Forelimb muscle (tissue), 1 donor: Measurements from ENCODE around the gene ITPA. TPM values are rescaled to one million over a fixed set of nuclear protein-coding genes. Genes with fewer than 3 reads are reported as not detected.
A peak's percentile ranks its signal among the peaks of the same experiment; 100 is the strongest.

Experiments used
- DNase-seq: peaks from one replicate; pipeline ENCODE4 v3.0.0-alpha.2; 2013; ENCODE audit warnings: low read depth
- polyA plus RNA-seq: library from polyadenylated mRNA; unstranded; fragments of 120-200 nt; gene quantifications from one replicate; pipeline ENCODE4 v1.2.1, GENCODE V29; 2013; ENCODE audit not compliant: insufficient read length

ITPA gene
- polyA plus RNA-seq = 45.6 TPM

DNA sequence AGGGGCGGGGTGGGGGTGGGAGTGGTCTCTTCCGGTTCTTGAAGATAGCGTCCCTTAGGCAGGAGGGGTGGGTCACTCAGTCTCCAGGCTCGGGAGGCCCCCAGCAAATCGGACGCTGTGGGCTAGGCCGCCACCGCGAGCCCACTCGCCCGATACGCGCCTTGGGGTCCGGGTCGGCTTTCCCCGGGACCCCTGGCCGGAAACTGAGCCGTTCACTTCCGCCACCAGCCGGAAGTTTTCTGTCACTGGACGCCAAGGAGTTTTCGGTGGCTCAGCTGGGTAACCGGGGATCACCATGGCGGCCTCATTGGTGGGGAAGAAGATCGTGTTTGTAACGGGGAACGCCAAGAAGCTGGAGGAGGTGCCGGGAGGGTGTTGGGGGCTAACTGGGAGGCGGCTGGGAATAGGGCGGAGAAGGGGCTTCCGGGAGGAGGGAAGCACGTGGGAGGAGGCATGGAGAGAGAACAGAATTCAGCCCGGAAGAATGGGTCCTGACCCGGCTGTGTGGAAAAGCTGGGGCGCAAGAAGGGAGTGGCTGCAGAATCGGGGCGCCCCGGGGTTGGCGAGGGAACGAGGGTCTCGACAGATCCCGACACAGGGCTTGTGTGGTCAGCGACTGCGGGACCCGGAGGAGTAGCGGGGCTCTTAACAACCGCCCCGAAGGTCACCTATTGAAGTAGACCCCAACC is at the start of gene ITPA:
ITPA (plus strand) TSS at position 242 of the 689 bp plus-strand sequence; CDS start at position 296, 54 bp downstream.
- DNase-seq = no peak

DNA sequence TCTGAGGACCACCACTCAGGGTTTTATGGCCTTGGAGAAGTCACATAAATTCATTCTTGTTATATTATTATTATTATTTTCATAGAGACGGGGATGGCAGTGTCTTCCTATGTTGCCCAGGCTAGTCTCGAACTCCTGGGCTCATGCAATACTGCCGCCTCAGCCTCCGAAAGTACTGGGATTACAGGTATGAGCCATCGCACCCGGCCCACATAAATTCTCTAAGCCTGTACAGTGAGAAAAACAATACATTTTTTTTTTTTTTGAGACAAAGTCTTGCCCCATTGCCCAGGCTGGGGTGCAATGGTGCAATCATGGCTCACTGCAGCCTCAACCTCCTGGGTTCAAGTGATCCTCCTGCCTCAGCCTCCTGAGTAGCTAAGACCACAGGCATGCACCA is 48.9 kb upstream of the ITPA start:
- DNase-seq = no peak

- no peak for DNase-seq
These were observed 47.8 kb upstream of the ITPA start for GRCh38 chr20:3161316-3162079.

- DNase-seq = no peak
These were observed 47.2 kb upstream of the ITPA start for GRCh38 chr20:3162080-3162611.

- DNase-seq = no peak
These were observed 45.9 kb upstream of the ITPA start for GRCh38 chr20:3163099-3164042.

DNA sequence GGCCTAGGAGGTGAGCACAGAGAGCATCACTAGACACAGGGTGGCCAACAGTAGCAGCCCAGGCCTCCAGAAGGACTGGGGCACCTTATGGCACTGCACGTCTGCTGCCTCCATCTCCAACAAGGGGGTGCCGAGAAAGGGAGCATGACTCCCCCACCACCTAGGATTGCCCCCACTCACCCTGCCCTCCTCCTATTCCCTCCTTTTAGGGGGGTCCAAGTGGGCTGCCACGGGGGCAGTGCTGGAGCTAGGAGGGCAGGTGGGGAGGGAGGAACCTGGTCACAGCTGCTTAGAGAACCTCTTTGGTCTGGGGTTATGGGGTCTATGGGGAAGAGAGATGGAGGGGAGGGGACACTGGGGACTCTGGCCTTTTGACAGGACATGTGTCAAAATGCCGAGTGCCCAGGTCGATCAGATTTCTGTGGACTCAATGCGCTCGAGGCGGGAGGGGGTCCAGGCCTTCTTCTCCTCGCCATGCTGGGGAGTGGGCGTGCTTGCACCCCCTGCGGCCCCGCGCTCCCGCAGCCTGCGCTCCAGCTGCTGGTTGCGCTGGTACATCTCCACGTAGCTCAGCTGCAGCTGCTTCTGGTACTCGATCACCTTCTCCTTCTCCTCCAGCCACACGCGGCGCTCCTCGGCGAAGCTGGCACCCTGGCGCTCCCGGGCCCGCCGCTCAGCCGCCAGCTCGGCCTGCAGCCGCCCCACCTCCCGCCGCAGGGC is 45.1 kb upstream of the ITPA start:
- DNase-seq = no peak

DNA sequence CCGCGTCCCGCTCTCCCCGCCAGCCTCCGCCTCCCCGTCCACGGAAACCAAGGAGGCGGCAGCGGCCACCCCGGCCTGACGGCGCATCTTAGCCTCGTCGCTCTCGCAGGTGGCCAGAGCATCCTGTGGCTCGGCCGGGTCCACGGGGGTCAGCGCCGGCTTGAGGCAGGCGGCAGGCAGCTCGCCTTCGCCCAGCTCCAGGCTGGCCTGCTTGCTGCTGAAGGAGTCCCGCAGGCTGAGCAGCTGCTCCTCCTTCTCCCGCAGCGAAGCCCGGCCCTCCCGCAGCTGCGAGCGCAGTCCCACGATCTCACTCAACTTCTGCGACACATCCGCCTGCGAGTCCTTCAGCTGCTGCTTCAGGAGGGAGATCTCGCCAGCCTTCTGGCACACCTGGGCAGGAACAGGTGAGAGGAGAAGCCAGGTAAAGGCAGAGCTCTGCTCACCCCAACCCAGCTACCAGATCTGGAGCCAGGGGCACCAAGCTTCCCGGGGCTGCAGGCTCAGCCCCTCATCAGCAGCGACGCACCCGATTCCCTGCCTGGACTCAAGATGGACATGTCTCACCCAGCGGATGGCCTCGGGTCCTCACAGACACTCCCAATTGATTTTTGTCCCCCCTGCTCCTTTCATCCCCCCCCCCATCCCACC is 44.4 kb upstream of the ITPA start:
- no peak for DNase-seq

DNA sequence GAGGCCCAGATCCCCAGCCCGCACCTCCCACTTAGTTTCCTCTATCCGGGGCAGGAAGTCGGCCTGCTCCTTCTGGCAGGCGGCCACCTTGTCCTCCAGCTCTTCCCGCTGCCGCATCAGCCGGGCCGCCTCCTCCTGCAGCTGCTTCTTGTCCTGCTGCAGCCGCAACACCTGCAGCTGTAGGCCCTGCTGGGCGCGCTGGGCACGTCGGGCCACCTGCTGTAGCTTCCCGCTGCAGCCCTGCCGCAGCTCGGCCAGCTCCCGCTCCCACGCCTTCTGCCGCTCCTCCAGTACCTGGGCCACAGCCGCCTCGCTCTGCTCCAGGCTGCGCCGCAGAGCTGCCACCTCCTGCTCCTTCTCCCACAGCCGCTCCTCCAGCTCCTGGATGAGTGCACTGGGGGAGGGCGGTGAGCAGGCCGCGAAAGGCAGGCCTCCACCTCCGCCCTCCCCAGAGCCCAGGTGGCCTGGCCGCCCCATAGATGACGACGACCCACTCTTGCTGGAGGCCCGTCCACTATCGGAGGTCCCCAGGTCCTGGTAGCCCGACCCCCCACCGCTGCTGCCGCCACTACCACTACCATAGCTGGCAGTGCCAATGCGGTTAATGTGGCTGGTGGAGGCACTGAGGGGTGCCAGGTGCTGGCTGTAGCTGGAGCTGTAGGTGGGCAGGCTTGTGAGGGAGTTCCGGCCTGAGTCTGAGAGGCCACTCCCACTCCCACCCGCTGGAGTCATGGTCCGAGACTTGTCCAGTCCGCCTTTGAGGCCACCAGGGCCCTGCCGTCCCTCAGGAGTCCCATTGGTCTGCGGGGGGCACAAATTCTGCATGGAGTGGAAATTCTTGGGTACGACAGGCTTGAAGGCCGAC is 43.6 kb upstream of the ITPA start:
- no peak for DNase-seq

GRCh38 chr20:3166338-3166912 is 42.9 kb upstream of the ITPA start:
- no peak for DNase-seq

GRCh38 chr20:3166913-3167342 is 42.4 kb upstream of the ITPA start:
- no peak for DNase-seq

DNA sequence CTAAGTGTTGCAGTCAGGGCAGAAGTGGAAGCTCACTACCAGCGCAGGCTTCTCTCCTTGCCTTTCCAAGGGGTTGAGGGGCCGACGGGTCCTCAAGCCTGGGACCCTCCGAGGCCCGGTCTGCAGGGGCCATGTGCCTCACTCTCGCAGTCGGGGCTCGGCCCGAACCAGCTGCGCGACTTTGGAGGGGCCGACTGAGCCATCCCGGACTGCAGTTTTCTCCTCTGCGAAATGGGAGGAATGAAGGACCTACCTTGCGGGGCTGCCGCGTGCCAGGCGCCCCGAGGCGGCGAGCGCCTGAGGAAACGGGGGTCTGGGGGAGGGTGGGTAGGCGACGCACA is 41.6 kb upstream of the ITPA start:
- no peak for DNase-seq

GRCh38 chr20:3168079-3168828 is 41.0 kb upstream of the ITPA start:
- DNase-seq = no peak

GRCh38 chr20:3168829-3169590 is 40.3 kb upstream of the ITPA start:
- DNase-seq = no peak

DNA sequence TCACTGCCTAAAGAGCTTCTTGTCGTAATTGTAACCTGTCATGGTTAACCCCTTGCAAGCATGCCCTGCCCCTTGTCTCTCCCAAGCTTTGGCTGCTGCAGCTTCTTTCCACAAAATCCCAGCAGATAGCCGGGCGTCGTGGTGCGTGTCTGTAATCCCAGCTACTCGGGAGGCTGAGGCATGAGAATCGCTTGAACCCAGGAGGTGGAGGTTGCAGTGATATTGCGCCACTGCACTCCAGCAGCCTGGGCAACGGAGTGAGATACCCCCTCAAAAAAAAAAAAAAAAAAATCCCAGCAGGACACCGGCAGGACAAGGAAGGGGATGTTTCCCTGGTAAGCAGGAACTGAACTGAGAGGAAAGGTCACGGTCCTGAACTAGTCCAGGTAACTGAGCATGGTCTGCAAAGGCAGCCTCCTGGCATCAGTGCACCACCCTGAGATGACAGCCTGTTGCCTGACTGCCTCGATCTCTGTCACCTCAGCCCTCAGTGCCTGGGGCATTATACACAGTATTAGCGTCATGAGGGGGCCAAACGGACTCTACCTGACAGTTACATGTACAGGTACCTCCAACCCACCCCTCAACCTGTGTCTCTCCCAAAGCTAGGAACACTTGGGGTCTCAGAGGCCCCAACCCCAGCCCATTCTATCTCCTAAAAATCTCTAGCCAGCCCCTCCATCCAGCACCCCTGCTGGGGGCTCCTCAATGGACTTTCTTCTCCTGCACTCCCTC is 37.7 kb upstream of the ITPA start:
- DNase-seq = no peak

DNA sequence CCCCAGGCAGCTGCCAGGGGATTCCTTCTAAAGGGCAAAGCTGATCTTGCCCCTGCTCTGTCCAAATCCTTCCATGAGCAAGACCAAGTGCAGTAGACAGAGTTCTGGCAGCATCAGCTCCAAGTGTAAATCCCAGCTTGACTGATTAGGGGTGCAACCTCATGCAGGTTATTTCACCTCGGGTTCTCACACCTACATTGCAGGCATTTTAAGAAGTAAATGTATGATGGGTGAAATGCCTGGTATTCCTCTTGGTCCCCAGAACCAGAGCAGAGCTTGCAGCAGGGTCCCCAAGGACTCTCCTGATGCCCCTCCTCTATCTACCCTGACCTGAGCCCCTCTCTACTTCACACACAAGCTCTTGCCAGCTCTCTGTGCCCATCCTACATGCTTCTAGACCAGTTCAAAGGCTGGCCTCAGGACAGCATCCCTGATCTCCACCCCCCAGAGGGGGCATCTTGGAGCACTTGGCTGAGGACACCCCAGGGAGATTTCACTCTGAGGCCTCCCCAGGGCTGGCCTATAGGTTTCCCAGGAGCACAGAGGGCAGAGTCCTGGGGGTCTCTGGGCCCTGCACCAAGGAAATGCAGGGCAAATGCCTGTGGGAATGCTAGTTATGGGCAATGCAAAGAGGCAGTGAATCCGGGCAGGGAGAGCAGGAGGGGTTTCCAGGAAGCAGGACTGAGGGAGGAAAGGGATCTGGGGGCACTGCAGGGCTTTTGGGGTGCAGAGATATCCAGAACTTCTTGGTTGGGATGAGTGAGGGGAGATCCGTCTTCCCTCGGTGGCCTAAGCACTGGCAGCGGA is 37.0 kb upstream of the ITPA start:
- DNase-seq = no peak

GRCh38 chr20:3172933-3173609 is 36.2 kb upstream of the ITPA start, which contains the start of gene LZTS3:
TSS of gene LZTS3 (minus strand) at chr20:3173549. CDS start at chr20:3167163, 6,386 bp downstream.
- DNase-seq = peak; percentile 55
